ENCODE results near the gene AKT1S1. TPM values are rescaled to one million over a fixed set of nuclear protein-coding genes. Genes with fewer than 3 reads are reported as not detected.

Gene AKT1S1
- total and polyA plus RNA-seq, 2 donors (not counting 1 experiment from before 2014, with no cell fraction given): 16.6 to 23.0 TPM

GRCh38 chr19:49910179-49910578 is 33.0 kb upstream of the AKT1S1 start:
- Mint-ChIP-seq H3K27me3 (no peaks in the 10 kb centered on the region), H3K4me3 (peak overlapping the region; percentile 16), H3K4me1 (peaks cover 70% of the 10 kb centered on the region), H3K27ac (peak overlapping the region; percentile 72), H3K9me3 (ENCODE audit: insufficient read depth) (peaks cover 3% of the 10 kb centered on the region)
- DNase-seq (no peak), ATAC-seq (ENCODE audit: low read depth) (no peak)
- no peak for TF ChIP-seq CTCF (IDR thresholded peaks at IDR 0.05)
- no peak for TF ChIP-seq EZH2 (IDR thresholded peaks at IDR 0.05; ENCODE audit: borderline replicate concordance, insufficient read depth, low read depth, low read length, poor library complexity, severe bottlenecking)
- H3K4me3 ChIP-seq (ENCODE audit: control extremely low read depth in 1 of 5, extremely low read depth in 1 of 5, insufficient read depth in 1 of 5, low read depth in 2 of 5, low read length in 4 of 5): no peak overlapping the region
- H3K9ac ChIP-seq (ENCODE audit: low read length): no peak overlapping the region
- peak overlapping the region in 1 of 2 donors; percentile 38 for H3K27ac ChIP-seq (ENCODE audit: low read length in 2 of 2)
- POLR2A ChIA-PET: interaction anchor here (0.6 to 3.1 kb wide), 3 partner anchors 13 to 131 kb away, joined by 5 to 20 read pairs (median 12); partner anchors contain the start of genes ATF5, IL4I1 and NUP62
- H4K20me1 ChIP-seq (ENCODE audit: control insufficient read depth, insufficient read depth, low read length, poor library complexity, severe bottlenecking): peaks cover 41% of the 10 kb centered on the region
- H3K36me3 ChIP-seq (replicated peaks in 1 of 2; ENCODE audit: control extremely low read depth in 1 of 2, control insufficient read depth in 1 of 2, extremely low read depth in 1 of 2, insufficient read depth in 2 of 2, low read length in 1 of 2): peaks cover 0 to 39% of the 10 kb centered on the region in 2 experiments
- no peak overlapping the region for H3K4me2 ChIP-seq (replicated peaks; ENCODE audit: low read depth, low read length, poor library complexity, severe bottlenecking)
- 100% methylated on average over 4 of the region's 5 CpGs for WGBS (ENCODE audit: insufficient coverage)
- H3K4me1 ChIP-seq (ENCODE audit: control insufficient read depth in 2 of 2, insufficient read depth in 2 of 2, low read length in 2 of 2): peaks cover 42 to 53% of the 10 kb centered on the region in 2 donors
- H2AFZ ChIP-seq (ENCODE audit: insufficient read depth, low read depth, low read length, poor library complexity, severe bottlenecking): no peak overlapping the region
- peaks cover 0 to 16% (median 0%) of the 10 kb centered on the region in 3 donors for H3K9me3 ChIP-seq (ENCODE audit: control extremely low read depth in 1 of 3, control insufficient read depth in 2 of 3, insufficient read depth in 1 of 3, low read length in 2 of 3)
- peaks cover 36% of the 10 kb centered on the region for H3K79me2 ChIP-seq (ENCODE audit: control insufficient read depth, insufficient read depth, low read length)
- intact Hi-C loops (cut with micrococcal nuclease): loop anchor here (2.0 kb wide), 1 partner anchor 13 kb away; the partner anchor contains the start of gene IL4I1
- no peaks in the 10 kb centered on the region for H3K27me3 ChIP-seq (replicated peaks in 1 of 4; ENCODE audit: control extremely low read depth in 1 of 4, control insufficient read depth in 3 of 4, insufficient read depth in 4 of 4, low read length in 3 of 4)
- CTCF ChIA-PET: interaction anchor here (0.9 to 3.5 kb wide), 3 partner anchors 12 to 20 kb away, joined by 3 to 12 read pairs (median 4); no protein-coding TSS in a partner anchor
